Transverse colon (tissue), 4 donors: Measurements from ENCODE around the gene PEDS1.

Source experiments
- EP300 ChIP-seq: sonication (generic); formaldehyde crosslinking; IDR thresholded peaks from one replicate; pipeline ENCODE4 v1.6.1; 2017; ENCODE audit warnings: antibody characterized with exemption, low read depth
- POLR2AphosphoS5 ChIP-seq, 3 donors: sonication (generic); formaldehyde crosslinking; IDR thresholded peaks; one replicate each; pipeline ENCODE4 v1.6.1; 2016; ENCODE audit warnings: antibody characterized with exemption in 3 of 3
- TF ChIP-seq, protein P1 (sequence below), 5 experiments: fragments of 200-600 bp in 3 of 5; fragments of 450-650 bp in 2 of 5; sonication (generic) in 3 of 5; IDR thresholded peaks; 1 replicate in 2 of 5; 2 replicates in 3 of 5; pipeline ENCODE4 v1.5.1; 2016 to 2017; ENCODE audit warnings: antibody characterized with exemption in 5 of 5, inconsistent platforms in 3 of 5, mild to moderate bottlenecking in 2 of 5, moderate library complexity in 1 of 5

DNA sequence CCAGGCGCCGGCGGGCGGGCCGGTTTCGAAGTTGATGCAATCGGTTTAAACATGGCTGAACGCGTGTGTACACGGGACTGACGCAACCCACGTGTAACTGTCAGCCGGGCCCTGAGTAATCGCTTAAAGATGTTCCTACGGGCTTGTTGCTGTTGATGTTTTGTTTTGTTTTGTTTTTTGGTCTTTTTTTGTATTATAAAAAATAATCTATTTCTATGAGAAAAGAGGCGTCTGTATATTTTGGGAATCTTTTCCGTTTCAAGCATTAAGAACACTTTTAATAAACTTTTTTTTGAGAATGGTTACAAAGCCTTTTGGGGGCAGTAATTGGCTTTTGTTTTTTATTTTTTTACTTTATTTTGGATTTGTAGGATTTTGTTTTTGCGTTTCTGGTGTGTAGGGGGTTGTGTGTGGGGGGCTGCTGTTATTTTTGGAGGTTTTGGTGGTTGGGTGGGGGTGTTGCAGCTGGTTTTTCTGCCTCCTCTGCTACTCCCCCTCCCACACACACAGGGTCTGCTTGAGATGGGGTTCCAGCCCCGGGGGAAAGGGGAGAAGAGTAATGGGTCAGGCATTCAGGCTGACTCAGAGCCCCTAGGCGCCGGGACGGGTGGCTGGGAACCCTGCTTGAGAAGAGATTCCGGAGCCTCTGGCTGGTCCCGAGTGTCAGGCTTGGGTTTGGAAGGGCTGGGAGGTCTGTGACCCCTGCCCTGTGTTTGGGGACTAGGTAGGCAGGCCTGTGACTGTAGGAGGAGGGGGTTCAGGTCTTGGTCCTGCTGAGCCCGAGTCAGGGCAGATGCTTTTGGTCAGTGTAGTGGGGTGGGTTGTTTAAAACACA is 39.1 kb upstream of the PEDS1 start:
- TF ChIP-seq, protein P1, sequence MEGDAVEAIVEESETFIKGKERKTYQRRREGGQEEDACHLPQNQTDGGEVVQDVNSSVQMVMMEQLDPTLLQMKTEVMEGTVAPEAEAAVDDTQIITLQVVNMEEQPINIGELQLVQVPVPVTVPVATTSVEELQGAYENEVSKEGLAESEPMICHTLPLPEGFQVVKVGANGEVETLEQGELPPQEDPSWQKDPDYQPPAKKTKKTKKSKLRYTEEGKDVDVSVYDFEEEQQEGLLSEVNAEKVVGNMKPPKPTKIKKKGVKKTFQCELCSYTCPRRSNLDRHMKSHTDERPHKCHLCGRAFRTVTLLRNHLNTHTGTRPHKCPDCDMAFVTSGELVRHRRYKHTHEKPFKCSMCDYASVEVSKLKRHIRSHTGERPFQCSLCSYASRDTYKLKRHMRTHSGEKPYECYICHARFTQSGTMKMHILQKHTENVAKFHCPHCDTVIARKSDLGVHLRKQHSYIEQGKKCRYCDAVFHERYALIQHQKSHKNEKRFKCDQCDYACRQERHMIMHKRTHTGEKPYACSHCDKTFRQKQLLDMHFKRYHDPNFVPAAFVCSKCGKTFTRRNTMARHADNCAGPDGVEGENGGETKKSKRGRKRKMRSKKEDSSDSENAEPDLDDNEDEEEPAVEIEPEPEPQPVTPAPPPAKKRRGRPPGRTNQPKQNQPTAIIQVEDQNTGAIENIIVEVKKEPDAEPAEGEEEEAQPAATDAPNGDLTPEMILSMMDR (IDR thresholded peaks at IDR 0.05), result peak in 1 of 5 experiments; percentile 8
- TF ChIP-seq POLR2AphosphoS5 (IDR thresholded peaks at IDR 0.05), result peak; percentile 66 to 74 (median 71)
- TF ChIP-seq EP300, result peak; percentile 22
